GM18858 (cell line): ENCODE data around the gene MPHOSPH10.
"Not testable (repeated sequence)": the region's sequence is repeated elsewhere in the genome, so short reads cannot be mapped to it uniquely, and the experiment has no call there.

ENCODE experiments used
- ATAC-seq: cut with Tn5 transposase; IDR thresholded peaks from one replicate; pipeline ENCODE4 v1.9.1; 2021; ENCODE audit not compliant: unreplicated experiment

Gene MPHOSPH10

DNA sequence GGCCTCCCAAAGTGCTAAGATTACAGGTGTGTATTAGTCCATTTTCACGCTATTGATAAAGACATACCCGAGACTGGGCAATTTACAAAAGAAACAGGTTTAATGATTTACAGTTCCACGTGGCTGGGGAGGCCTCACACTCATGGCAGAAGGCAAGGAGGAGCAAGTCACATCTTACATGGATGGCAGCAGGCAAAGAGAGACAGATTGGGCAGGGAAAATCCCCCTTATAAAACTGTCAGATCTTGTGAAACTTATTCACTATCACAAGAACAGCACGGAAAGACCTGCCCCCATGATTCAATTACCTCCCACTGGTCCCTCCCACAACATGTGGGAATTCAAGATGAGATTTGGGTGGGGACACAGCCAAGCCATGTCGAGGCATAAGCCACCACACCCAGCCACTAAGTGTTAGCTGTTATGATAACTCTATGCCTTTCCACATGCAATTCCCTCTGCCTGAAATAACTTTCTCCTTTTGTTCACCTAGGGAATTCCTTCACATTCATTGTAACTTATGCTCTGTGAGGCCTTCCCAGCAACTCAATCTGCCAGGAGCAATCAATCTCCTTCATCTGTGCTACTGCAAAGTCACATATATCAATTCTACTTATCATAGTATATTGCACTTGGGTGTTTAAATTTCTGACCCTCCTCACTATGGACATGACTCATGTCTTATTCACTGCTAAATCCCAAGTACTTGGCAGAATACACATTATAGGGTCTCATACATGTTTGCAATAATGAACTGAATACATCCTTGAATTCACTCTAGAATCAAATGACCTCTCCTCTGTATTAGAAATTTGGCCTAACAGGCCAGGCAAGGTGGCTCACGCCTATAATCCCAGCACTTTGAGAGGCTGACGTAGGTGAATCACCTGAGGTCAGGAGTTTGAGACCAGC is 7.8 kb upstream of the MPHOSPH10 start:
- ATAC-seq: no peak

DNA sequence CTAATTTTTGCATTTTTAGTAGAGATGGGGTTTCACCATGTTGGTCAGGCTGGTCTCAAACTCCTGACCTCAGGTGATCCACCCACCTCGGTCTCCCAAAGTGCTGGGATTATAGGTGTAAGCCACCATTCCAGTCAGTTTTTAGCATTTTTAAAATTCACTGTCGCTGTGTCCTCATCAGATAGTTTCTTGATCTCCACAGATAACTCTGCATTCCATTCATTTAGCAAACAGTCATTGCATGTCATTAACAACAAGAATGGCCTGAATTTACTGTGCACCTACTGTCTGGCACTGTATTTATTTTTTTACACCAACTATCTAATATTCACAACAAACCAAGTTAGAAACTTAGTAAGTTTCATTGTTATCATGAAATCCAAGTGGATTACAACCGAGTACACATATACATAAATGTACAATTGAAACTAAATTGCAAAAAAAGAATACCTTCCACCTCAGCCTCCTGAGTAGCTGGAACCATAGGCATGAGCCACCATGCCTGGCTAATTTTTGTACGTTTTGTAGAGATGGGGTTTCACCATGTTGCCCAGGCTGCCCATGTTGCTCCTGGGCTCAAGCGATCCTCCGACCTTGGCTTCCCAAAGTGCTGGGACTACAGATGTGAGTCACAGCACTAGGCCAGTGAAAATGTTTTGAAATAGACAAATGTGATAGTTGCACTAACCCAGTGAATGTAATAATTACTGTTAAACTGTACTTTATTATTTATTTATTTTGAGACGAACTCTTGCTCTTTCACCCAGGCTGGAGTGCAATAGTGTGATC is 4.7 kb upstream of the MPHOSPH10 start:
- ATAC-seq: no peak

- no peak for ATAC-seq
These were observed 3.5 kb upstream of the MPHOSPH10 start for GRCh38 chr2:71126957-71127356.

DNA sequence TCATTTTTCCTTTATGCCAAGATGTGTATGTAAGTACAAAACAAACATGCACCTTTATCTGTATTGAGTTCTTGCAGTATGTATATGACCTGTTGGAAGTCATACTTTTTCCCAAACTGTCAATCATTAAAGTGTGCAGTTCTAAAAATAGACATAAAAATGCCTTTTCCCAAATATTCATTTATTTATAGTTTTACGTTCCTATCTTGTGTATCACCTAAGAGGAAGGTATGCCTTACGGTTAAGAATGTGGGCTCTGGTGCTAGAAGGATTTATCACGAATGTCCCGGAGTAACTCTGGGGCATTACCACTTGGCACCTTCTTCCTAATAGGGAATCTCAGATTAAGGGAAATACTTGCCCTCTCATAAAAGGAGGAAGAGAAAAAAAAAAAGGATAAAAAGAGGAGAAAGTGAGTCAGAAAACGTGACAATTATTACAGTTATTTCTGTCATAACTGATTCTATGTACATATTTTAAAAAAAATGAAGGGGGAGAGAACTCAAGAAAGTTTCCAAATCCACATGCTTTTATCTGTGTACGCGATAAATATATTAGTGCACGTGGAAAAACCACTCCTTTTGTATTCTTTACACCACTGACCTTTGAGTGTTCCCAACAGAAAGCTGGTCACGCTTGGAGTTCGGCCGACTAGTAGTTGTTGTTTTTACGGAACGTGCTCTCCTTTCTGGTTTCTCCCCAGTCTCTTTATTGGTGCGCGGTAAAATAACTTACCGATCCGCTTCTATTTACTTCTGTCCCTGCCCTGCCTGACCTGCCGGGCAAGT is 1.1 kb upstream of the MPHOSPH10 start:
- ATAC-seq: no peak

DNA sequence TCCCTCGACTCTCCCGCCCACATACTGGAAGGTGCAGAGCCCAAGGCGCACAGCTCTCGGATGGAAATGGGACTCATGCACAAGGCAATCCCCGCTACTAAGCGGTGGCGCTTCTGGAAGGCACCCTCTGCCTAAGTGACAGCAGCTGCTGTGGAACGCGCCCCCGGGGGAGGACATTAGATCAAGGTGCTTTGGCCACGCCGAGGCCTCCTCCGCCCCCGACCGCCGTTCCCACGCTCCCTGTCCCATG is 607 bp upstream of the MPHOSPH10 start:
- peak; percentile 26 for ATAC-seq

GRCh38 chr2:71130905-71131244 is 441 bp downstream of the MPHOSPH10 start:
- ATAC-seq: no peak

DNA sequence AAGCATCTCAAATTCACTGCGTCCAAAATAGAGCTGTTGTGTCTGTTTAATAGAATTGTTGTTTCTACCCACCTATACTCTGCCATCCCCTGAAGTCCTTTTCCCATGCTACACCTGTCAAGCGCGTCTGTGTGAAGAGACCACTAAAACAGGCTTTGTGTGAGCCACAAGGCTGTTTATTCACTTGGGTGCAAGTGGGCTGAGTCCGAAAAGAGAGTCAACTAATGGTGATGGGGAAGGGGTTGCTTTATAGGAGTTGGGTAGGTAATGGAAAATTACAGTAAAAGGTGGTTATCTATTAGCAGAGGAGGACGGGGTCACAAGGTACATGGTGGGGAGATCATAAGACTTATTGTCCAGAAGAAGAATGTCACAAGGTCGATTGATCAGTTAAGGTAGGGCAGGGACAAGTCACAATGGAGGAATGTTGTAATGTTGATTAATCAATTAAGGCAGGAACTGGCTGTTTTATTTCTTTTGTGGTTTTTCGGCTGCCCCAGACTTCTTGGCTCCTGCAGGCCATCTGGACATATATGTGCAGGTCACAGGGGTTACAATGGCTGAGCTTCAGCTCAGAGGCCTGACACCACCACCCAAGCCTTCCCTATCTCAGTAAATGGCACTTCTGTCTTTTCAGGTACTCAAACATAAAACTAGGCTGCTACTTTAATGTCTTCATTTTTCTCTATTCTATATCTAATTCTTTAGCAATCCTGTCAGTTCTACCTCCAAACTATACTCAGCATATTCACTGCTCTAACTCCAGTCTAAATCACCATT is 1.1 kb downstream of the MPHOSPH10 start:
- ATAC-seq: not testable (repeated sequence)

DNA sequence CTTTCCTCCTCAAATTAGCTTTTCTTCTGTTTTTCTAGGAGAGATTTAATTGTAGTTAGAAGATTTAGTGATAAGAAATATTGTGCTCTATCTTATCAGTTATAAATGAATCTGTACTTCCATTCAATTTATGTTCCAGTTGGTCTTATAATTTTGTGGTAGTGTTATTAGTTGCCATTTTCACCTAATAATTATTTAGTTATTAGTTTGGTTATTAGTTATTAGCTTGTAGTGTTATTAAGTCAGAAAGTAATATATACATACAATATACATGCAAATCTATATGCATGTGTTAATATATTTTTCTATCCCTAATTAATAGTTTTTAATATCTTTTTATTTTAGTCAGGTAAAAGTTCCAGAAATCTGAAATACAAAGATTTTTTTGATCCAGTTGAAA is 3.2 kb downstream of the MPHOSPH10 start:
- no peak for ATAC-seq

DNA sequence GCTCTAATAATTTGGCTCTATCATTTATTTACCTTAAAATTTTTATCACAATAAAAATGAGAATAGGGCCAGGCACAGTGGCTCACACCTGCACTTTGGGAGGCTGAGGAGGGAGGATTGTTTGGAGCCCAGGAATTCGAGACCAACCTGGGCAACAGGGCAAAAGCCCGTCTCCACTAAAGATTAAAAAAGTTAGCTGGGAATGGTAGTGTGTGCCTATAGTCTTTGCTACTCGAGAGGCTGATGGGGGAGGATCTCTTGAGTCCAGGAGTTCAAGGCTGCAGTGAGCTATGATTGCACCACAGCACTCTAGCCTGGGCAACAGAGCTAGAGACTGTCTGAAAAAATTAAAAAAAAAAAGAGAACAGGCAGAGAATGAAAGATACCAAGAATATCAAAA is 5.7 kb downstream of the MPHOSPH10 start:
- ATAC-seq: no peak

- ATAC-seq: no peak
These were observed 13.3 kb downstream of the MPHOSPH10 start for GRCh38 chr2:71143782-71144181.

GRCh38 chr2:71148506-71149063 is 18.2 kb downstream of the MPHOSPH10 start:
- ATAC-seq: no peak

DNA sequence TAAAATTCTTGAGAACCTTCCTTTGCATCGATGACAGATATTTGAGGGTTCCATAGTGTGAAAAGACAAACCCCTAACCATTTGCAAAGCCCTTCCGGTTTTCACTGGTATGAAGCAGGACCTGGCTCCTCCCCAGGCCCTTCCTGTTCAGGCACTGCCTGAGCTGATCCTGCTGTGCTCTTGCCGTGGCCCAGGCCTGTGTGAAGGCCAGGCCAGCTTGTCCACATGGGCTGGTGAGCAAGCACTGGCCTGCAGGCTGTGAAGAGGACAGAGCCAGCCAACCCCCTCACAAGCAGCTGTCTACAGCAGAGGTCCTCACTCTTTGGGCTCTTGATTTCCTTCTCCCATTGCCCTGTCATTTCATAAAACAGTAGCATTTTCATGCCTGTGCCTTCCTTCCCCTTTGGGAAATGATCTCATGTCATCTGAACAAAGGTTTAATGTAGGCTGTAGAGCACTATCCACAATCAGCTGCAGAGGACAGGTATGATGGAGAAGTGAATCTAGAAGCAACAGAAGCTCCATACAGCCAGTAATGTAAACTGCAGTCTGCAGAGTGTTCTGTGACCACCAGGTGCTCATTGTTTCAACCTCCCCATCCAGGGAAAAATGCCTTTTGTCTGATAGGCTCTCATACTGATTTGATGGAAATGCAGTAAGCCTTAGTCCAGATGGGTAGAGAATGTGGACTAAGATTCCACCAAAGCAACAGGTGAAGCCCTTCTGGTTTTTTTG is 19.8 kb downstream of the MPHOSPH10 start:
- ATAC-seq: no peak

GRCh38 chr2:71151620-71152019 is 21.2 kb downstream of the MPHOSPH10 start:
- no peak for ATAC-seq

DNA sequence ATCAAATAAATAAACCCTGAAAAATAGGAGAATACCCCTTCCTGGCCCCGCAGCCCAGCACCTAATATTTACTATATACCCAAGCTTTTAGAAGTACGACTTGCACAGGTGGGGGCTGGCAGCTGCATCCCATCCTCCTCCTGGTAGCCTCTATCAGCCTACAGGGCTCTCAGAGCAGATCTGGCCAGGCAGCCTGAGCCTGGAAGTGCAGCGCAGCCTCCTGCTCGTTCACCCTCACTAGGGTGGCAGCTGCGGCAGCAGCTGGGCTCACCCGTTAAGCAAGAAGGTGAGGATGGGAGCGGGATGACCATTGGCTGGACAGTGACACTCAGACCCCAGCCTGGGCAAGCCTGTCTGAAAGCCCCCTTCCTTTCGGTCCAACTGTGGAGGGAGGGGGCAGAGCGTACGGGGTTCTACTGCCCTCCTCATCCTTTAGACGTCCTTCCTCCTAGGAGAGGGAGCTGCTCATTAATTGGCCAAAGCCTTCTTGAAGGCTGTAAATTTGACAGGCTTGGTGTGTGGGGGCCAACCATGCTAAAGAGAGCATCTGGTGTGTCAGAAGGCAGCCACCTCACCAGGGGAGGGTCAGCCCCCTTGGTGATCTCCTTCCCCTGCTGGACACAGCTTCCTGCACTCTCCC is 23.3 kb downstream of the MPHOSPH10 start:
- no peak for ATAC-seq

DNA sequence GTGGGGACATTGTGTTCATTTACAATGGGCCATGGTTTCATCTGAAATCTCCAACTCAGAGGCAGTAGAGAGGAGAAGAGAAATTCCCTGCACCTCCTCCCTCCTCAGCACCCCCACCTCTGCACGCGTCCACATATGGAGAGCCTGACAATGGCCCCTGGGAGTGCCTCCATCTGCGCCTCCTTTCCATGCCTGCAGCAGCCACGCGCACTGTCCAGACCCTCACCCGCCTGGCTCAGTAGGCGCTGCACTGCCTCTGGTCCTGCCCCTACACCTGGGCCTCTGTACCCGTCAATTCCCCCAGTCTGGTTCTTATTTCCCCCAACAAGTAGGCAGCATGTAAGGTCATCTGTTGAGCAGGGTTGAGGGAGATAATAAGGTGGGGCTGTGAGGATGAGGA is 23.8 kb downstream of the MPHOSPH10 start:
- no peak for ATAC-seq

DNA sequence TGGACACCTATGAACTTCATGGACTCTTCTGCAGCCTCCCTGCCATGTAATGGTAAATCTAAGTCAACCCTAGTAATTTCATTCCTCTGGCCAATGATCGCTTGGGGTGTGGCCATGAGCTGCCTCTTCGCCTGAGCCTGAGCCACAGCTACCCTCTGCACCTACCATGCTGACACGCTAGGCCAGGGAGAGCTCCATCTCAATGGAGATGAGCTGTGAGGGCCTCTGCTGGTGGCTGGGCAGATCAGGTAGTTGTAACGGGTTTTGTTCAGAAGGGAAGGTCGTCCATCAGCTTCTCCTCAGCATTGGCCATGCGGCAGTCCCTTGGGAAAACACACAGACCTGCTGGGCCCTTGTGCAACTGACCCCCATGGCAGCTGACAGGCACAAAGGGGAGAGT is 24.4 kb downstream of the MPHOSPH10 start:
- no peak for ATAC-seq

- ATAC-seq: no peak
These were observed 25.4 kb downstream of the MPHOSPH10 start for GRCh38 chr2:71155846-71156245.

GRCh38 chr2:71156573-71156972 is 26.1 kb downstream of the MPHOSPH10 start:
- ATAC-seq: no peak

- no peak for ATAC-seq
These were observed 26.8 kb downstream of the MPHOSPH10 start for GRCh38 chr2:71157124-71157793.
